ENCODE results near the gene RPN2. TPM values are rescaled to one million over a fixed set of nuclear protein-coding genes. Genes with fewer than 3 reads are reported as not detected.

RPN2 gene
- polyA plus RNA-seq, 1 donor (not counting 4 experiments of a cell fraction or from before 2014, with no cell fraction given) = 220 TPM

GRCh38 chr20:37228656-37229055 is 49.5 kb downstream of the RPN2 start:
- Histone ChIP-seq H3K27me3 (ENCODE audit: control insufficient read depth, extremely low read depth, insufficient read depth, low read length) (no peaks in the 10 kb centered on the region), H3K4me3 (ENCODE audit: control insufficient read depth in 2 of 3, extremely low read depth in 1 of 3, insufficient read depth in 2 of 3, low read depth in 1 of 3, low read length in 3 of 3) (no peak overlapping the region), H3K27ac (ENCODE audit: control insufficient read depth, insufficient read depth, low read length) (no peak overlapping the region), H3K9ac (ENCODE audit: control insufficient read depth, extremely low read depth, insufficient read depth, low read length) (no peak overlapping the region), H3K79me2 (ENCODE audit: control insufficient read depth, insufficient read depth, low read length) (no peaks in the 10 kb centered on the region), H4K20me1 (ENCODE audit: control insufficient read depth, extremely low read depth, insufficient read depth, low read length) (peaks cover 3% of the 10 kb centered on the region), H3K9me3 (ENCODE audit: control insufficient read depth, low read depth, low read length) (no peaks in the 10 kb centered on the region), H3K9me1 (ENCODE audit: control insufficient read depth, extremely low read depth, insufficient read depth, low read length) (peaks cover 2% of the 10 kb centered on the region), H3K4me1 (ENCODE audit: control insufficient read depth, extremely low read depth, insufficient read depth, low read length) (peaks cover 18% of the 10 kb centered on the region), H3K36me3 (ENCODE audit: control insufficient read depth in 2 of 2, extremely low read depth in 1 of 2, insufficient read depth in 2 of 2, low read length in 2 of 2) (peaks cover 33 to 66% of the 10 kb centered on the region in 2 experiments), H2AFZ (ENCODE audit: control insufficient read depth, low read length) (no peak overlapping the region), H3K4me2 (ENCODE audit: control insufficient read depth, extremely low read depth, insufficient read depth, low read depth, low read length) (no peak overlapping the region)
- TF ChIP-seq CTCF (optimal IDR thresholded peaks at IDR 0.05 in 1 of 3, IDR thresholded peaks at IDR 0.05 in 1 of 3, conservative IDR thresholded peaks at IDR 0.05 in 1 of 3; ENCODE audit: extremely low read depth in 1 of 3, insufficient read depth in 2 of 3, low read length in 3 of 3) (no peak), EZH2 (IDR thresholded peaks at IDR 0.05; ENCODE audit: low read length) (no peak)
- no peak for FAIRE-seq
- dilution Hi-C loops (cut with MboI; ENCODE audit: extremely low pct_ligation_motif_present, low sequenced_read_pairs) = no loop called here
- no peak for DNase-seq (ENCODE audit: low read depth, low spot score)

GRCh38 chr20:37229357-37229756 is 50.2 kb downstream of the RPN2 start:
- no peak overlapping the region for H2AFZ ChIP-seq (ENCODE audit: control insufficient read depth, low read length)
- DNase-seq (ENCODE audit: low read depth, low spot score) (no peak), FAIRE-seq (no peak)
- H3K79me2 ChIP-seq (ENCODE audit: control insufficient read depth, insufficient read depth, low read length) = no peaks in the 10 kb centered on the region
- no peaks in the 10 kb centered on the region for H3K9me3 ChIP-seq (ENCODE audit: control insufficient read depth, low read depth, low read length)
- no peak overlapping the region for H3K4me3 ChIP-seq (ENCODE audit: control insufficient read depth in 2 of 3, extremely low read depth in 1 of 3, insufficient read depth in 2 of 3, low read depth in 1 of 3, low read length in 3 of 3)
- H3K27me3 ChIP-seq (ENCODE audit: control insufficient read depth, extremely low read depth, insufficient read depth, low read length) = no peaks in the 10 kb centered on the region
- peaks cover 34 to 59% of the 10 kb centered on the region in 2 experiments for H3K36me3 ChIP-seq (ENCODE audit: control insufficient read depth in 2 of 2, extremely low read depth in 1 of 2, insufficient read depth in 2 of 2, low read length in 2 of 2)
- TF ChIP-seq EZH2 (IDR thresholded peaks at IDR 0.05; ENCODE audit: low read length) (no peak), CTCF (optimal IDR thresholded peaks at IDR 0.05 in 1 of 3, IDR thresholded peaks at IDR 0.05 in 1 of 3, conservative IDR thresholded peaks at IDR 0.05 in 1 of 3; ENCODE audit: extremely low read depth in 1 of 3, insufficient read depth in 2 of 3, low read length in 3 of 3) (no peak)
- peaks cover 18% of the 10 kb centered on the region for H3K4me1 ChIP-seq (ENCODE audit: control insufficient read depth, extremely low read depth, insufficient read depth, low read length)
- H3K9me1 ChIP-seq (ENCODE audit: control insufficient read depth, extremely low read depth, insufficient read depth, low read length) = peaks cover 2% of the 10 kb centered on the region
- no peak overlapping the region for H3K9ac ChIP-seq (ENCODE audit: control insufficient read depth, extremely low read depth, insufficient read depth, low read length)
- H3K4me2 ChIP-seq (ENCODE audit: control insufficient read depth, extremely low read depth, insufficient read depth, low read depth, low read length) = no peak overlapping the region
- dilution Hi-C loops (cut with MboI; ENCODE audit: extremely low pct_ligation_motif_present, low sequenced_read_pairs) = no loop called here
- H4K20me1 ChIP-seq (ENCODE audit: control insufficient read depth, extremely low read depth, insufficient read depth, low read length) = peaks cover 3% of the 10 kb centered on the region
- no peak overlapping the region for H3K27ac ChIP-seq (ENCODE audit: control insufficient read depth, insufficient read depth, low read length)

Measured in keratinocyte (primary cell).